Activated CD4-positive, alpha-beta T cell treated with anti-CD3 and anti-CD28 coated beads, Interleukin-2, amount 50 U/mL, for 4 hours (primary cell): ENCODE results near the gene TTC16.
"Not testable (repeated sequence)": the region's sequence is repeated elsewhere in the genome, so short reads cannot be mapped to it uniquely, and the experiment has no call there.

Experiments used
- DNase-seq, 2 experiments: peaks; one replicate each; pipeline ENCODE4 v3.0.0-alpha.2; 2020

The TTC16 gene

DNA sequence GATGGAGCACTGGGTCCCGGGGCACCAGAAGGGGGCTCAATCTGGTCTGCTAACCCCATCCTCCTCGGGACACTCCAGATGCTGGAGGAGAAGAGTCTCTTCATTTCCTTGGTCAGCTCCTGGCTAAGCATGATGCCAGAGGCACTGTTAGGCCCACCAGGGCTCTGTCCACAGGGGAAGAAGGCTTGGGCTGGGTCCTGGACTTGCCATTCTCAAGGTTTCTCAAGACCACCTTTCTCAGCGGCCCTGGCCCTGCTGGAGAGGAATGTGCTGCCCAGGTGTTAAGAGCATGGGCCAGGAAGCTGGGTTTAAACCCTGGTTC lies 54.7 kb downstream of the TTC16 start:
- DNase-seq, result no peak

DNA sequence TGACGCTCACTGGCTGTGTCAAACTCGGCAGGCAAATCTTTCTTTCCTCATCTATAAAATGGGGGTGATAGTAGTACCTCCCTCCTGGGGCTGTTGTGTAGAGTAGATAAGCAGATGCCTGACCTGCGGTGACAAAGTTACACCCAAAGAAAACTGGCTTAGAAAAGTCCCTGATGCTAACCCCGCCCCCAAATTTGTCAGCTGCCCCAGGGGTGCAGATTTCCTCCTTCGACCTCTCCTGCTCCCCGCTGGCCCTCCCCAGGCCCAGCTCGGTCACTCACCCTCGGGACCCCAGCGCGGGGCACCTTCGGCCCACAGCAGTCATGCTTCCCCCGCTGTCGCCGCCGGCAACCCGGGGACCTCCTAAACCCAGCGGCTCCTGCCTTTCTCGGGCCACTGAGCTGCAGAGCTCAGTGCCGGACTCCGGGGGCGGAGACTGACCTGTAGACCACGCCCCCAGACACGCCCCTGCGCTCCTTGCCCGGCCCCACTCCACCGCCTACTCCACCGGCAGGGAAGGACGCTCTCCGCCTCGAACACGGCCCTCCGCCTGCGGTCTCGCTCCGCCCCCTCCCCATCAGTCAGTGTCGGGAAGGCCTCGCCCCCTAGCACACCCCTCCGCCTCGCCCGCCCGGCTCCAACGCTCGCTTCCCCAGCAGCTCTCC lies 55.2 kb downstream of the TTC16 start:
- DNase-seq, result peak; percentile 95 to 96

- no peak for DNase-seq
Measured at GRCh38 chr9:127771570-127772189, 55.8 kb downstream of the TTC16 start.

- no peak for DNase-seq
Measured at GRCh38 chr9:127772603-127773002, 56.7 kb downstream of the TTC16 start.

DNA sequence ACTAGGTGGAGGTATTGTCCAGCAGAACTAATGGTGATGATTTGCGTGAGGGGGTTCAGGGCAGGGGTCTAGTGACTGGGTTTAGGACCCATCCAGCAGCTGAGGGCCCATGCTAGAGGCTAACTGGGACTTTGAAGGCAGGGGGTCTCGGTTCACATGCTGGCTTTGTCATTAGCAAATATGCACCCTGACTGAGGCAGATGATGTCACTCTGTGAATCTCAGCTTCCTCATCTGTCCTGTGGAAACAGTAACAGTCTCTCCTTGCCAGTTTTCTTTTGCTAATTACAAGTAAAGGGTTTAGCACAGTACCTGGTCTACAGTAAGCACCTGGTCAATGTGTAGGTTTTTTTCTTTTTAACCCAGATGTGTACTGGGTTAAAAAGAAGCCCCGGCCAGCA lies 57.4 kb downstream of the TTC16 start:
- no peak for DNase-seq

GRCh38 chr9:127773981-127774380 lies 58.1 kb downstream of the TTC16 start:
- no peak for DNase-seq

DNA sequence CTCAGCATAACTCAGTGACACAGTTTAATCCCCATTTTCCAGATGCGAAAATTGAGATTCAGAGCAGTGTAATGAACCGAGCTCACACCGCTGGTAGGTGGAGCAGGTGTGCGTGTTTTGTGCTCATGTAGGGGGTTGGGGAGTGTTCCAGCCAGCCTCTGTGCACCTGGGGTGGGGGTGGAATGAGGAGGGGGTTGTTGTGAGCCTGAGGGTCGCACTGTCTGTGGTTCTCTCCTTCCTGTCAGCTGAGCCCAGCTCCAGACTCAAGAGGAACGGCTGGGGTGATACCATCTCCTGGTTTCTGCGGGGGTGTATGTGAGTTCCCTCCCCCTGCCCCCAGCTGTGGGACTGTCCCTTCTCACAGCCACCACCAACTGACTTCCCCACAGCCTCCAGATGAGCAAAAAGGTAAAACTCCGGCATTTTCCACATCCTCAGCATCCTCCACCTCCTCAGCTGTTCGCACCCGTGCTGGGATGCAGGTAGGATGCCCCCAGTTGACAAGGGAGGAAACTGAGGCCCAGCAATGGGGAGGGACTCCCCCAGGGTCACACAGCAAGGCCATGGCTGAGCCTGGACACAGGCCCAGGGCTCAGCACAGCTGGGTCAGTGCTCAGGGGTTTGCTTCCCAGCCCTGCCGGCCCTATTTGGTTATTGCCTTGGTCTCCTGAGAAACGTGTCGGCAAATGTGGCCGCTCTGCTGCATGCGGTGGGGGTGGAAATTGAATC lies 60.5 kb downstream of the TTC16 start:
- DNase-seq, result peak; percentile 72 to 77

DNA sequence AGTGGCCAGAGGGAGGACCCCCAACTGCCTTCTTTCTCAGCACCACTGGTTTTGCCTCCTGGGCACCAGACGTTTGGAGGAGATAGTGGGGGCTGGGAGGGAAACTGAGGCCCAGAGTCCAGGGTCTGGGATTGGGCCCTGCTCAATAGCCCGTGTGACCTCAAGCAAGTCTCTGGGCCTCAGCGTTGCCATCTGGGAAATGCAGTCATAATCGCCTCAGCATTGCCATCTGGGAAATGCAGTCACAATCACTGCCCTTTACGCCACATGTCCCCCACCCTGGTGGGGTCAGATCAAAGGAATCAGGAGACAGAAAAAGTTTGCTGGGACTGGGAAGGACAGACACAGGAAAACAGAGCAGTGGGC lies 61.0 kb downstream of the TTC16 start:
- DNase-seq, result no peak

GRCh38 chr9:127777368-127777980 lies 61.6 kb downstream of the TTC16 start:
- DNase-seq, result no peak

DNA sequence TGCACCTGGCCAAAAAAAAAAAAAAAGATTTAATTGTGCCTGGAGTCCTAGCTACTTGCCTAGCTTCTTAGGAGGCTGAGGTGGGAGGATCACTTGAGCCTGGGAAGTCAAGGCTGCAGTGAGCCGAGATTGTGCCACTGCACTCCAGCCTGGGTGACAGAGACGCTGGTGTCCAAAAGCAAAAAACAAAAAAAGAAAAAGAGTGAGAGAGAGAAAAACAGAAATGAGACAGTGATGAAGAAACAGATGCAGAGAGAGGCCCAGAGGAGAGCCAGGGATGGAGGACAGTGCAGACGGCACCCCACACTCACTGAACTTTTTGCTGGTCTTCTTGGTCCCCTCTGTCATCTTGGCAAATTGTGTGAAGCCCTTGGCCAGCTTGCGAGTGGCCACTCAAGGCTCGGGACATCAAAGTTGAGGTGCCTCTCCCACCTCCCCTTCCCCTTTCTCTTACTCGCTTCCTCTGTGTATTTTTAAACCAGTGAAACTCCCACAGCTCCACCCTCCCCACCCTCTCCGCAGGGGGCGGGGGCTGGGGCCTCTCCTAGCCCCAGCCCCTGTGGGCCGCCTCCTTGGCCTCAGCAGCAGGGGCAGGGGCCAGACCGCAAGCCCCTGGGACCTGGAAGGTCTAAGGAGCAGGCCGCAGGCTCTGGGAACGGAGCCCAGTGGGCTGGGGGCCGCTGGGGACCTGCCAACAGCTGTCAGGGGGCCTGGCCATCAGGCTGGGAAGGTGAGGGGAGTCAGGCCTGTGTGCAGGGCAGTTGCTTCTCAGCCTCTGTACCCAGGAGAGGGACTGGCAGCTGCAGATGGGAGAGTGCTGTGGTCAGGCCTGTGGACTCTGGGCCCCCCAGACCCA lies 62.6 kb downstream of the TTC16 start, which contains the start of gene SH2D3C:
TSS of gene SH2D3C (minus strand) at position 387 of the 856 bp plus-strand sequence. CDS start at position 348, 39 bp downstream.
- DNase-seq, result peak in 1 of 2 experiments; percentile 35

DNA sequence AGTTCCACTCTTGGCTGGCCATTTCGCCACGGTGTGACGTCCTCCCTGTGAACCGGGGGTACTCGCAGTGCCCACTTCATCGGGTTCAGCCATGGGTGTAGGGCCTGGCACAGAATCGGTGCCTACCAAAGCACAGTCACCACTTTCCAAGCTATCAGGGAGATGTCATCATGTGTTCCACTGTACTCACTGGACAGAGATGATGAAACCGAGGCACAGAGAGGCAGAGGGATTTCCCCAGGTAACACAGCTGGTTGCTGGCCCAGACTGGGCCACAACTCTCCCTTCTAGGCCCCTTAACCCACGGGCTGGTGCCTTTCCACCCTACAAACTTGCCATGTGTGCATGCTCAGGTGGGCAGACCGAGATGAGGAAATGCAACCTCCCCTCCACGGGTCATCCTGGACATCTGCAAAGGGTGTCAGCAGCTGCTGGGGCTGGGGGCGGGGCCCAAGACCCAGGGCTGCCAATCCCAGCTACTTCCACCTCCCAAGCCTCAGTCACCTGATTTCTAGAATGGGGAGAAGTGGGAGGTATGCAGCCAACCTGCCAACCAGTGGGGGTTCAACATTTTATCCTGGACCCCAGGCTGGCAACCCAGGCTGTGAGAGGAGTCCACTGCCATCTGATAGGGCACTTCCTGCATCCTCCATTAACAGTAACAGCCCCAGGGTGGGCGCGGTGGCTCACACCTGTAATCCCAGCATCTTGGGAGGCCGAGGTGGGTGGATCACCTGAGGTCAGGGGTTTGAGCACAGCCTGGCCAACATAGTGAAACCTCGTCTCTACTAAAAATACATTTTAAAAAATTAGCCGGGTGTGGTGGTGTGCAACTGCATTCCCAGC lies 63.5 kb downstream of the TTC16 start:
- DNase-seq, result peak; percentile 55 to 64

DNA sequence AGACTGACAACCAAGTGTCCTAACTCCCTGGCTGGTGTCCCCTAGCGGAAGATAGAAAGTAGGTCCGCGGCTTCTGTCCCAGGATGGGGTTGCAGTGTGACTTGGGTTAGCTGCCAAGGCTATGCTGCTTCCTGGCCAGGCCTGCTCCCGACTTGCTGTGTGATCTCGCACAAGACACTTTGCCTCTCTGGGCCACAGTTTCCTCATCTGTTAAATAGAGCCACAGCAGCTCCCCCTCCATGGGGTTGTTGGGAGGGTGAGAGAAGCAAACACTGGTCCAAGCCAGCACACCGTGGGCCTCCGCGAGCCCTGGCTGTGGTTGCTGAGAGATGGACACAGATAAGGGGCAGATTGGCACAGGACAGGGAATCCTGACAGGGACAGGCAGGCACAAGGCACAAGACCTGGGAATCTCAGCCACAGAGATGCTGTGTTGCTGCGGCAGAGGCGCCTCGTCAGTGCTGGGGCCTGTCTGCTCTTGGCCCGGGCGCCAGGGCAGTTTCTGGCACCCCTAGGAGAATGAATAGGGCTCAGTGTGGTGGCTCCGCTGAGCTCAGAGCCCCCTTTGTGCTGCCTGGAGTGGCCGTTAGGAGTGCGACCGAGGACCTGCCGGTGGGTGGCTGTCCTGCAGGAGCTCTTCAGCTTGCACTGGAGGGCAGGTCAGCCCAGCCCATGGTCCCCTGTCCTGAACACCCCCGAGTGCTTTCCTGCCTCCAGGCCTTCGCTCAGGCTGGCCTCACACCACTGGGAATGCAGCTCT lies 64.4 kb downstream of the TTC16 start:
- no peak for DNase-seq

GRCh38 chr9:127780909-127781308 lies 65.0 kb downstream of the TTC16 start:
- DNase-seq, result not testable (repeated sequence)
